Activated CD8-positive, alpha-beta memory T cell treated with anti-CD3 and anti-CD28 coated beads for 1 hour (primary cell): ENCODE data around the gene RAB35.

ENCODE experiments used
- DNase-seq, 2 donors: peaks; one replicate each; pipeline ENCODE4 v3.0.0-alpha.2; 2020; ENCODE audit warnings: low read depth in 1 of 2; ENCODE audit errors: extremely low read depth in 1 of 2

The RAB35 gene

GRCh38 chr12:120116441-120116791, at the start of gene RAB35:
Gene RAB35 (minus strand): TSS chr12:120116753. CDS start chr12:120116650, 103 bp downstream.
- DNase-seq = no peak

DNA sequence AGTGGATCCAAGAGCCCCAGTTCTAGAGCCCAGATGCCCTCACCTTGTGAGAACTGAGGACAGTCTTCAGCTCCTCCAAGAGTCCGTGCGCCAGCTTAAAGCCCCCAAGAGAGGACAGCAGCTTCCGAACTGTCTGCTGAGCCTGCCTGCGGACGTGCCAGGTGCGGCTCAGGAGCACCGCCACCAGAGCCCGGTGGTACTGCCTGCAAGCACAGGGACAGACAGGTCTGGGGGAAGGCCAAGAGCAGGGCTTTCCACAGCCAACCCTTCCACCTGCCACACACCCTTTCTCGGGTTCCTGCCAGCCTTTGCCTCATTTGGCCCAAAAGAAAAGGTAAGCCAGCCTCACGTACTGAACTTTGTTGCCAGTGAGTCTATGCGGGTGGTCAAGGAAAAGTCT, 47.7 kb upstream of the RAB35 start:
- DNase-seq = no peak

- DNase-seq = no peak
These were observed 46.2 kb upstream of the RAB35 start for GRCh38 chr12:120162763-120163162.

DNA sequence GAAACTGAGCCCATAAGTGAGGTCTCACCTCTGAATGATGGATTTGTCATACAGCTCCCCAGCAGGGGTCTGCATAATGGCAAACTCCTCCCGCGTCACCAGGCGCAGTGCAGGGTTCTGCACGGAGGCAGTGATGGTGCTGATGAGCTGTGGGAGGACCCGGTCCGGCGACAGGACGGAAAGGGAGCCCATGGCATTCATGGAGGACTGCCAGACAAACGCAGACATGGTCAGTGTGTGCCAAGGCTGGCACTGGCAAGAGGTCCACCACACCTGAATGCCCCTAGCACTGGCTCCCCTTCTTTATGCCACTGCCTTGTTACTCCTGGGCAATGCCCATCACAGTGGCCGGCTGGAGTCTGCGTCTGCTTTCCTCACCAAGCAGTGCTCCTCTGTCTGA, 45.3 kb upstream of the RAB35 start:
- no peak for DNase-seq

- DNase-seq = no peak
These were observed 43.1 kb upstream of the RAB35 start for GRCh38 chr12:120159509-120160237.

DNA sequence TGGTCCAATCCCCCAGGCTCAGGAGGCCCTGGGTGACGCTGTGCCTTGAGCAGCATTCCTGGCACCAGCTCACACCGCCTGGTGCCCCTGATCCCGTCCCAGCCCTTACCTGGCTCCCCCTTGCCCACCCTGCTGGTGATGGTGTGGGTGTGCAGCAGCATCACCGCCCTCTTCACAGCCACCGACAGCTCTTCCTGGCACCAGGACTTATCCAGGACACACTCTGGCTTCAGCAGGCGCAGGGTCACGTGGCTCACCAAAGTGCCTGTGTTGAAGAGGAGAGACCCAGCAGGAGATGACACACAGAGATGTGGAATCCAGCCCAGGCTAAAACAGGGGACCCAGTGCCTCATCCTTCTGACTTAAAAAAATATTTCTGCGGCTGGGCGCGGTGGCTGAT, 41.8 kb upstream of the RAB35 start:
- no peak for DNase-seq

DNA sequence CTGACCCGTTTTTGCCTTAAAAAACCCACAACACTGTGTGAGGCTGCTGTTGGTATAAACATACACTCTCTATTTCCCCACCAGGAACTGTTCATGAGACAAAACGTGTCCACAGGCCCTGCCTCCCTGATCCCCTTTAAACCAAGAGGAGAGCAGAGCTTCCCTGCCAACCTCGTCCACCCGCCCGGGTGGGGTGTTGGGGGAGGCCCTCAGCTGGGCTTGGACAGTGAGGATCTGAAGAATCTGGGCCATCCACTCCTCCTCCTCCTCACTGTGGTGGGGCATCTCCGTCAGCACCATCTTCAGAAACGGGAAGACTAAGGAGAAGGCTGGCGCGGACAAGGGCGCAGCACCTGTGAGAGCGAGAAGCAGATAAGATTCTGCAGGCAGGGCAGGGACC, 41.1 kb upstream of the RAB35 start:
- no peak for DNase-seq

- no peak for DNase-seq
These were observed 40.0 kb upstream of the RAB35 start for GRCh38 chr12:120156315-120157259.

- DNase-seq = no peak
These were observed 38.5 kb upstream of the RAB35 start for GRCh38 chr12:120155072-120155471.

GRCh38 chr12:120150919-120151525, 34.5 kb upstream of the RAB35 start:
- no peak for DNase-seq

DNA sequence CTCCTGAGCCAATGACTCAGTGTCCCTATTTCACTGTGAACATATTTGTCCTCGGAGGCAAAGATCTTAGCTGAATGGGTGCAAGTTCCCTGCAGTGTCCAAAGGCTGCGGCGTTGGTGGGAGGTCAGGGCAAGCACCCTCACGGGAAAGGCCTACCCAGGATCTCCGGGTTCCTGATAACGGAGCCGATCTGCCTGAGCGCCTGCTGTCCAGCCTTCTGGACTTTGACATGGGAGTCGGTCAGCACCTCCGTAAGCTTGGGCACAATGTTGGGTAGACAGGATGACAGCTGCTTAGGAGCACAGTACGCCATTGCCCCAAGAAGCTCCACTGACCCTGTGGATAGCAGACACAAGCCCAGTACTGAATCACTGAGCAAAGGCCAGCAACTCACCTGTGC, 31.5 kb upstream of the RAB35 start:
- DNase-seq = no peak

DNA sequence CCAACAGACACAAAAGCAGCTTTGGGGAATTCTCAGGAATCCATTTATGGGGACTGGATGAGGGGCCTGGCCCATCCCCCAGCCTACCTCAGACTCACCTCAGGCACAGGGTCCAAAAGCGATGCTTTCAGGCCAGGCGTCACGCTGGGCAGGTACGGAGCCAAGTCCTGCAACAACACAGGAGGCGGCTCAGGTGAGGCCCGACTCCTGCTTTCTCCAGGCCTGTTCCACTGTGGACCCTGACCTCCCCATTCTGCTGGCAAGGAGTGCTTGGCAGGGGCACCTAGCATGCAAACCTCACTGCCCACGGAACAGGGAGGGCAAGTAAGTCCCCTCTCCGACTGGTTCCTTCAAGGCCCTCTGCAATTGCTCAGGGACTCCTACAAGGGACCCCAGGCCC, 28.6 kb upstream of the RAB35 start:
- no peak for DNase-seq

- no peak for DNase-seq
These were observed 27.7 kb upstream of the RAB35 start for GRCh38 chr12:120144215-120144614.

GRCh38 chr12:120142231-120142877, 25.8 kb upstream of the RAB35 start:
- DNase-seq = no peak

DNA sequence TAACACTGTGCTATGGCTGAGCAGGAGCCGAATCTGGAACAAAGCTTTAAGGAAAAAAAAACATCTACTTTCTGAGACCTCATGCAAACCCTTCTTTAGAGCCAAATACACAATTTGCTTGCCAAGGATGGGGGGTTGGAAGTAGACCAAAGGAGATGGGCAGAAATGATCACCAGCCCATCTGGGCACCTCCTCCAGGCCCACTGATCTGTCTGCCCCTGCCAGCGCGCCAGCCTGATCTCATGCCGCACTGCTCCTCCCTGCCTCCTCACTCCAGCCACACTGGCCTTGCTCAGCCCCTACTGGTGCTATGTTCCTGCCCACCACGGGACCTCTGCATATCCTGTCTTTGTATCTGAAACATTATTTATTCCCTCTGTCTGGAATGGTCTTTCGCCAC, 24.8 kb upstream of the RAB35 start:
- DNase-seq = no peak

DNA sequence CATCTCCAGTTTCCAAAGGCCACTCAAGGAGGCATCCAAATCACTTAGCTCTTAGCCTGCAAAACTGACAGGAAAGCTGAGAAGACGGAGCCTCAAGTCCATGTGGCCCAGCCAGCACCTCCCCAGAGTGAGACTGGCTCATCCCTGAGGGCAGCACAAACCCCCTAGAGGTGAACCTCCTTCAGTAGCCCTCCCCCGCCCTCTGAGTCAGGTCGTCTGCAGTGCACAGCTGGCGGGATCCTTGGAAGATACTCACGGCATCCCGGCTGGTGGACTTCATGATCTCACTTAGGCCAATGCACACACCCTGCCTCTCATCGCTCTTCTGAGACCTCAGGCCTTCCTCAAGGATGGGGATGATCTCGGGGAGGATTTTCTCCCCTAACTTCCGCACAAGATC, 24.1 kb upstream of the RAB35 start:
- DNase-seq = no peak

- DNase-seq = no peak
These were observed 23.4 kb upstream of the RAB35 start for GRCh38 chr12:120139958-120140357.

- no peak for DNase-seq
These were observed 21.8 kb upstream of the RAB35 start for GRCh38 chr12:120138366-120138765.

DNA sequence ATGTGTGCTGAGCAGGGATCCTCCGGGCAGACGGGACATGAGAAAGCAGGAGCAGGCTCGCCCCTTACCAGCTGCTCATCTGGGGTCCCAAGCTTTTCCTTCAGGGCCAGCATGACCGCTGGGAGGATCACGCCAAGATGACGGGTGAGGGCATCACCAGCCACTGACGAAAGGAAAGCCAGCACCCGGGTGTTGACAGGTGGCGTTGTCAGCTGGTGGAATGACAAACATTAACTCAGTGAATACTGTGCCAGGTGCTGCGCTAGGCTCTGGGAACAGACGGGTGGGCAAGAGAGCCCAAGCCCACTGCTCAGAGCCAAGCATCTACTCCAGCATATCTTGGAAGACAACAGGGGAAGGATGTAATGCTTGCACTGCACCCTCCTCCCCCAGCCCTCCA, 21.3 kb upstream of the RAB35 start:
- DNase-seq = no peak

- DNase-seq = no peak
These were observed 19.7 kb upstream of the RAB35 start for GRCh38 chr12:120136093-120136770.
